SJCRH30 (cell line): Measurements from ENCODE around the gene ABCA4. TPM values are rescaled to one million over a fixed set of nuclear protein-coding genes. Genes with fewer than 3 reads are reported as not detected.
"Not testable (repeated sequence)": the region's sequence is repeated elsewhere in the genome, so short reads cannot be mapped to it uniquely, and the experiment has no call there.

ENCODE experiments used
- DNase-seq, 2 experiments: peaks; one replicate each; pipeline ENCODE4 v3.0.0-alpha.2; 2015 to 2020
- H3K27ac ChIP-seq: fragments of 250-450 bp; sonication (Bioruptor Pico); 2 replicates; pipeline ENCODE4 v1.5.1; 2020; ENCODE audit warnings: mild to moderate bottlenecking, moderate library complexity
- H3K27me3 ChIP-seq: fragments of 250-450 bp; sonication (Bioruptor Pico); 2 replicates; pipeline ENCODE4 v1.5.1; 2020; ENCODE audit warnings: mild to moderate bottlenecking, moderate library complexity
- H3K36me3 ChIP-seq: fragments of 250-450 bp; sonication (Bioruptor Pico); 2 replicates; pipeline ENCODE4 v1.5.1; 2020; ENCODE audit warnings: mild to moderate bottlenecking, moderate library complexity
- H3K4me1 ChIP-seq: fragments of 250-450 bp; sonication (Bioruptor Pico); 2 replicates; pipeline ENCODE4 v1.5.1; 2020; ENCODE audit warnings: mild to moderate bottlenecking, moderate library complexity
- H3K4me3 ChIP-seq: fragments of 250-450 bp; sonication (Bioruptor Pico); 2 replicates; pipeline ENCODE4 v1.5.1; 2020; ENCODE audit warnings: mild to moderate bottlenecking, moderate library complexity
- H3K9me3 ChIP-seq: fragments of 250-450 bp; sonication (Bioruptor Pico); replicated peaks from 2 replicates; pipeline ENCODE4 v1.5.1; 2020; ENCODE audit warnings: mild to moderate bottlenecking, moderate library complexity
- total RNA-seq: library from RNA; depleted of rRNA; stranded (reverse); fragments of >200 nt; shearing (Covaris generic); gene quantifications from 2 replicates; pipeline ENCODE4 v1.2.3, GENCODE V29; 2014; rRNA removed

The ABCA4 gene
- 0.08 TPM in 2 replicates for total RNA-seq

- Histone ChIP-seq H3K4me1 (peaks cover 15% of the 10 kb centered on the region), H3K27me3 (no peaks in the 10 kb centered on the region), H3K27ac (peak within 1 kb of the TSS; percentile 46), H3K4me3 (peak within 1 kb of the TSS; percentile 56), H3K36me3 (no peaks in the 10 kb centered on the region), H3K9me3 (no peaks in the 10 kb centered on the region)
- no peak for DNase-seq
Measured at GRCh38 chr1:94120991-94121390, at the start of gene ABCA4. Gene ABCA4 (minus strand): TSS chr1:94121148. CDS start chr1:94121045, 103 bp downstream.

GRCh38 chr1:94169126-94169525 lies 48.2 kb upstream of the ABCA4 start:
- no peak overlapping the region; the same call in 1 of the 2 replicates for H3K27ac ChIP-seq
- peaks cover 3% of the 10 kb centered on the region; the same call in 1 of the 2 replicates for H3K36me3 ChIP-seq
- peak; percentile 79 to 84 for DNase-seq
- H3K9me3 ChIP-seq = no peaks in the 10 kb centered on the region
- no peaks in the 10 kb centered on the region for H3K27me3 ChIP-seq
- H3K4me3 ChIP-seq = no peak overlapping the region
- peaks cover 13% of the 10 kb centered on the region for H3K4me1 ChIP-seq

GRCh38 chr1:94165843-94166242 lies 44.9 kb upstream of the ABCA4 start:
- no peaks in the 10 kb centered on the region for H3K27me3 ChIP-seq
- H3K27ac ChIP-seq = no peak overlapping the region
- no peaks in the 10 kb centered on the region for H3K36me3 ChIP-seq

GRCh38 chr1:94164885-94165284 lies 43.9 kb upstream of the ABCA4 start:
- peaks cover 26% of the 10 kb centered on the region for H3K4me1 ChIP-seq
- H3K27ac ChIP-seq, H3K4me3 ChIP-seq, H3K9me3 ChIP-seq, H3K36me3 ChIP-seq, H3K27me3 ChIP-seq, DNase-seq: not testable (repeated sequence)

More at GRCh38 chr1:94165843-94166242, 44.9 kb upstream of the ABCA4 start:
- DNase-seq = no peak
- no peaks in the 10 kb centered on the region for H3K9me3 ChIP-seq
- no peak overlapping the region for H3K4me3 ChIP-seq
- peaks cover 19% of the 10 kb centered on the region for H3K4me1 ChIP-seq

- not testable (repeated sequence) for H3K4me3 ChIP-seq, H3K9me3 ChIP-seq, H3K27ac ChIP-seq, H3K27me3 ChIP-seq, DNase-seq, H3K36me3 ChIP-seq
- H3K4me1 ChIP-seq = peaks cover 20% of the 10 kb centered on the region
Measured at GRCh38 chr1:94164121-94164520, 43.2 kb upstream of the ABCA4 start.

- H3K36me3 ChIP-seq, H3K27me3 ChIP-seq, H3K4me3 ChIP-seq, H3K27ac ChIP-seq, H3K9me3 ChIP-seq, DNase-seq: not testable (repeated sequence)
- peaks cover 13% of the 10 kb centered on the region for H3K4me1 ChIP-seq
Measured at GRCh38 chr1:94163249-94163648, 42.3 kb upstream of the ABCA4 start.

GRCh38 chr1:94160811-94161210 lies 39.9 kb upstream of the ABCA4 start:
- Histone ChIP-seq H3K4me3 (no peak overlapping the region), H3K27me3 (no peaks in the 10 kb centered on the region), H3K9me3 (no peaks in the 10 kb centered on the region), H3K36me3 (no peaks in the 10 kb centered on the region), H3K27ac (0 out of 2 replicates have a peak overlapping the region, but pooled peaks have one; percentile 5), H3K4me1 (peaks cover 13% of the 10 kb centered on the region)
- peak; percentile 29 to 59 for DNase-seq

GRCh38 chr1:94156096-94156625 lies 35.2 kb upstream of the ABCA4 start:
- H3K27ac ChIP-seq = no peak overlapping the region
- H3K9me3 ChIP-seq = no peaks in the 10 kb centered on the region
- DNase-seq = no peak
- no peak overlapping the region for H3K4me3 ChIP-seq
- peaks cover 16% of the 10 kb centered on the region for H3K4me1 ChIP-seq
- no peaks in the 10 kb centered on the region for H3K27me3 ChIP-seq
- H3K36me3 ChIP-seq = no peaks in the 10 kb centered on the region

- Histone ChIP-seq H3K27me3 (no peaks in the 10 kb centered on the region), H3K36me3 (no peaks in the 10 kb centered on the region), H3K9me3 (no peaks in the 10 kb centered on the region), H3K27ac (no peak overlapping the region), H3K4me3 (no peak overlapping the region), H3K4me1 (peaks cover 6% of the 10 kb centered on the region; the same call in 1 of the 2 replicates)
- no peak for DNase-seq
Measured at GRCh38 chr1:94154989-94155388, 34.0 kb upstream of the ABCA4 start.

- no peak for DNase-seq
Measured at GRCh38 chr1:94153133-94153532, 32.2 kb upstream of the ABCA4 start.

GRCh38 chr1:94149166-94149565 lies 28.2 kb upstream of the ABCA4 start:
- not testable (repeated sequence) for H3K4me1 ChIP-seq, H3K27me3 ChIP-seq, H3K9me3 ChIP-seq, H3K36me3 ChIP-seq, H3K4me3 ChIP-seq, DNase-seq, H3K27ac ChIP-seq

More at GRCh38 chr1:94153133-94153532, 32.2 kb upstream of the ABCA4 start:
- no peak overlapping the region for H3K27ac ChIP-seq
- no peaks in the 10 kb centered on the region for H3K9me3 ChIP-seq
- peaks cover 6% of the 10 kb centered on the region; the same call in 1 of the 2 replicates for H3K4me1 ChIP-seq
- no peak overlapping the region for H3K4me3 ChIP-seq
- no peaks in the 10 kb centered on the region for H3K27me3 ChIP-seq
- no peaks in the 10 kb centered on the region for H3K36me3 ChIP-seq

GRCh38 chr1:94146273-94146672 lies 25.3 kb upstream of the ABCA4 start:
- no peak for DNase-seq
- peaks cover 5% of the 10 kb centered on the region; the same call in 1 of the 2 replicates for H3K4me1 ChIP-seq
- no peaks in the 10 kb centered on the region for H3K9me3 ChIP-seq
- no peaks in the 10 kb centered on the region for H3K27me3 ChIP-seq
- H3K4me3 ChIP-seq = no peak overlapping the region
- no peaks in the 10 kb centered on the region for H3K36me3 ChIP-seq
- H3K27ac ChIP-seq = no peak overlapping the region

- no peak for DNase-seq
- peaks cover 5% of the 10 kb centered on the region; the same call in 1 of the 2 replicates for H3K4me1 ChIP-seq
- H3K36me3 ChIP-seq = no peaks in the 10 kb centered on the region
- no peak overlapping the region for H3K4me3 ChIP-seq
- no peaks in the 10 kb centered on the region for H3K27me3 ChIP-seq
- no peak overlapping the region for H3K27ac ChIP-seq
- no peaks in the 10 kb centered on the region for H3K9me3 ChIP-seq
Measured at GRCh38 chr1:94144836-94145235, 23.9 kb upstream of the ABCA4 start.

GRCh38 chr1:94143809-94144176 lies 22.8 kb upstream of the ABCA4 start:
- no peaks in the 10 kb centered on the region for H3K27me3 ChIP-seq
- DNase-seq = no peak
- no peaks in the 10 kb centered on the region for H3K36me3 ChIP-seq
- peaks cover 5% of the 10 kb centered on the region; the same call in 1 of the 2 replicates for H3K4me1 ChIP-seq
- no peak overlapping the region for H3K27ac ChIP-seq
- no peaks in the 10 kb centered on the region for H3K9me3 ChIP-seq
- H3K4me3 ChIP-seq = no peak overlapping the region

- no peak for DNase-seq
- no peak overlapping the region for H3K4me3 ChIP-seq
- peaks cover 5% of the 10 kb centered on the region; the same call in 1 of the 2 replicates for H3K4me1 ChIP-seq
- no peak overlapping the region for H3K27ac ChIP-seq
- H3K27me3 ChIP-seq = no peaks in the 10 kb centered on the region
- H3K9me3 ChIP-seq = no peaks in the 10 kb centered on the region
- H3K36me3 ChIP-seq = no peaks in the 10 kb centered on the region
Measured at GRCh38 chr1:94143173-94143808, 22.3 kb upstream of the ABCA4 start.

GRCh38 chr1:94142583-94142982 lies 21.6 kb upstream of the ABCA4 start:
- DNase-seq = no peak

More at GRCh38 chr1:94142583-94142982, 21.6 kb upstream of the ABCA4 start:
- Histone ChIP-seq H3K4me3 (no peak overlapping the region), H3K27me3 (no peaks in the 10 kb centered on the region), H3K27ac (no peak overlapping the region), H3K9me3 (no peaks in the 10 kb centered on the region), H3K36me3 (no peaks in the 10 kb centered on the region), H3K4me1 (peaks cover 5% of the 10 kb centered on the region; the same call in 1 of the 2 replicates)
